ENCODE results near the gene NECAB3. TPM values are rescaled to one million over a fixed set of nuclear protein-coding genes. Genes with fewer than 3 reads are reported as not detected.

NECAB3 gene
- total and polyA plus RNA-seq, 2 of the 13 experiments (the other 11 are each of a cell fraction or from before 2014, with no cell fraction given), result 61.5 to 65.5 TPM

GRCh38 chr20:33674294-33675135 is at the start of gene NECAB3 (continued):
- TF ChIP-seq, protein P1, sequence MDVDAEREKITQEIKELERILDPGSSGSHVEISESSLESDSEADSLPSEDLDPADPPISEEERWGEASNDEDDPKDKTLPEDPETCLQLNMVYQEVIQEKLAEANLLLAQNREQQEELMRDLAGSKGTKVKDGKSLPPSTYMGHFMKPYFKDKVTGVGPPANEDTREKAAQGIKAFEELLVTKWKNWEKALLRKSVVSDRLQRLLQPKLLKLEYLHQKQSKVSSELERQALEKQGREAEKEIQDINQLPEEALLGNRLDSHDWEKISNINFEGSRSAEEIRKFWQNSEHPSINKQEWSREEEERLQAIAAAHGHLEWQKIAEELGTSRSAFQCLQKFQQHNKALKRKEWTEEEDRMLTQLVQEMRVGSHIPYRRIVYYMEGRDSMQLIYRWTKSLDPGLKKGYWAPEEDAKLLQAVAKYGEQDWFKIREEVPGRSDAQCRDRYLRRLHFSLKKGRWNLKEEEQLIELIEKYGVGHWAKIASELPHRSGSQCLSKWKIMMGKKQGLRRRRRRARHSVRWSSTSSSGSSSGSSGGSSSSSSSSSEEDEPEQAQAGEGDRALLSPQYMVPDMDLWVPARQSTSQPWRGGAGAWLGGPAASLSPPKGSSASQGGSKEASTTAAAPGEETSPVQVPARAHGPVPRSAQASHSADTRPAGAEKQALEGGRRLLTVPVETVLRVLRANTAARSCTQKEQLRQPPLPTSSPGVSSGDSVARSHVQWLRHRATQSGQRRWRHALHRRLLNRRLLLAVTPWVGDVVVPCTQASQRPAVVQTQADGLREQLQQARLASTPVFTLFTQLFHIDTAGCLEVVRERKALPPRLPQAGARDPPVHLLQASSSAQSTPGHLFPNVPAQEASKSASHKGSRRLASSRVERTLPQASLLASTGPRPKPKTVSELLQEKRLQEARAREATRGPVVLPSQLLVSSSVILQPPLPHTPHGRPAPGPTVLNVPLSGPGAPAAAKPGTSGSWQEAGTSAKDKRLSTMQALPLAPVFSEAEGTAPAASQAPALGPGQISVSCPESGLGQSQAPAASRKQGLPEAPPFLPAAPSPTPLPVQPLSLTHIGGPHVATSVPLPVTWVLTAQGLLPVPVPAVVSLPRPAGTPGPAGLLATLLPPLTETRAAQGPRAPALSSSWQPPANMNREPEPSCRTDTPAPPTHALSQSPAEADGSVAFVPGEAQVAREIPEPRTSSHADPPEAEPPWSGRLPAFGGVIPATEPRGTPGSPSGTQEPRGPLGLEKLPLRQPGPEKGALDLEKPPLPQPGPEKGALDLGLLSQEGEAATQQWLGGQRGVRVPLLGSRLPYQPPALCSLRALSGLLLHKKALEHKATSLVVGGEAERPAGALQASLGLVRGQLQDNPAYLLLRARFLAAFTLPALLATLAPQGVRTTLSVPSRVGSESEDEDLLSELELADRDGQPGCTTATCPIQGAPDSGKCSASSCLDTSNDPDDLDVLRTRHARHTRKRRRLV (CRISPR knock-in tag; IDR thresholded peaks at IDR 0.05), result no peak
- TF ChIP-seq ZNF543 (CRISPR knock-in tag; IDR thresholded peaks at IDR 0.05) (peak; percentile 51; the same call in 1 of the 2 replicates), ZNF704 (CRISPR knock-in tag; IDR thresholded peaks at IDR 0.05; ENCODE audit: borderline replicate concordance) (no peak), ATRX (CRISPR knock-in tag; IDR thresholded peaks at IDR 0.05; ENCODE audit: borderline replicate concordance) (peak; percentile 74; the same call in 1 of the 2 replicates), SOX6 (IDR thresholded peaks at IDR 0.05) (no peak), SOX6 (CRISPR knock-in tag; IDR thresholded peaks at IDR 0.05) (peak; percentile 71), DNMT3B (CRISPR knock-in tag; conservative IDR thresholded peaks at IDR 0.05) (0 out of 2 replicates have a peak, but pooled peaks have one; percentile 35), CBFB (CRISPR knock-in tag; IDR thresholded peaks at IDR 0.05) (no peak; the same call in 1 of the 2 replicates), USF2 (IDR thresholded peaks at IDR 0.05; ENCODE audit: low read depth, low read length) (no peak), USF2 (CRISPR knock-in tag; IDR thresholded peaks at IDR 0.05; ENCODE audit: borderline replicate concordance) (0 out of 2 replicates have a peak, but pooled peaks have one; percentile 27), ZNF790 (CRISPR knock-in tag; IDR thresholded peaks at IDR 0.05; ENCODE audit: borderline replicate concordance) (no peak; the same call in 1 of the 2 replicates), MAFF (IDR thresholded peaks at IDR 0.05; ENCODE audit: low read depth, low read length) (no peak), PRPF4 (IDR thresholded peaks at IDR 0.05; ENCODE audit: low read depth, low read length, poor library complexity, severe bottlenecking) (no peak), ELF1 (CRISPR knock-in tag; IDR thresholded peaks at IDR 0.05) (no peak; the same call in 1 of the 2 replicates), RELA (CRISPR knock-in tag; IDR thresholded peaks at IDR 0.05) (0 out of 2 replicates have a peak, but pooled peaks have one; percentile 17), ZBTB1 (CRISPR knock-in tag; IDR thresholded peaks at IDR 0.05; ENCODE audit: borderline replicate concordance) (peak; percentile 61; the same call in 1 of the 2 replicates)
- TF ChIP-seq, protein P2, sequence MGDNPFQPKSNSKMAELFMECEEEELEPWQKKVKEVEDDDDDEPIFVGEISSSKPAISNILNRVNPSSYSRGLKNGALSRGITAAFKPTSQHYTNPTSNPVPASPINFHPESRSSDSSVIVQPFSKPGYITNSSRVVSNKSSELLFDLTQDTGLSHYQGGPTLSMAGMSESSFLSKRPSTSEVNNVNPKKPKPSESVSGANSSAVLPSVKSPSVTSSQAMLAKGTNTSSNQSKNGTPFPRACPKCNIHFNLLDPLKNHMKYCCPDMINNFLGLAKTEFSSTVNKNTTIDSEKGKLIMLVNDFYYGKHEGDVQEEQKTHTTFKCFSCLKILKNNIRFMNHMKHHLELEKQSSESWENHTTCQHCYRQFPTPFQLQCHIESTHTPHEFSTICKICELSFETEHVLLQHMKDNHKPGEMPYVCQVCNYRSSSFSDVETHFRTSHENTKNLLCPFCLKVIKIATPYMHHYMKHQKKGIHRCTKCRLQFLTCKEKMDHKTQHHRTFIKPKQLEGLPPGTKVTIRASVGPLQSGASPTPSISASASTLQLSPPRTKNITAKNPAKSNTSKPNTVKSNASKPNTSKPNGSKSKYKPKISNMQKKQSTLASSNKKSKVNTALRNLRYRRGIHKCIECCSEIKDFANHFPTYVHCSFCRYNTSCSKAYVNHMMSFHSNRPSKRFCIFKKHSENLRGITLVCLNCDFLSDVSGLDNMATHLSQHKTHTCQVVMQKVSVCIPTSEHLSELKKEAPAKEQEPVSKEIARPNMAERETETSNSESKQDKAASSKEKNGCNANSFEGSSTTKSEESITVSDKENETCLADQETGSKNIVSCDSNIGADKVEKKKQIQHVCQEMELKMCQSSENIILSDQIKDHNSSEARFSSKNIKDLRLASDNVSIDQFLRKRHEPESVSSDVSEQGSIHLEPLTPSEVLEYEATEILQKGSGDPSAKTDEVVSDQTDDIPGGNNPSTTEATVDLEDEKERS (CRISPR knock-in tag; IDR thresholded peaks at IDR 0.05), result peak; percentile 27; the same call in 1 of the 2 replicates
